SK-N-SH (cell line): ENCODE measurements around the gene EPB41L4B. TPM values are rescaled to one million over a fixed set of nuclear protein-coding genes. Genes with fewer than 3 reads are reported as not detected.

Source experiments
- CTCF ChIA-PET: fragments of 300-600, 350-600 bp; formaldehyde crosslinking; extraction: SDS; loops from one replicate; lab custom pipeline; 2021; lab: Yijun Ruan, JAX
- POLR2A ChIA-PET: fragments of 350-600 bp; sonication (Branson Sonifier 250); formaldehyde crosslinking; extraction: SDS; loops from one replicate; lab custom pipeline; 2020; ENCODE audit warnings: antibody characterized with exemption, inconsistent platforms; lab: Yijun Ruan, JAX
- DNase-seq: peaks from one replicate; pipeline ENCODE4 v3.0.0; 2012
- H2AFZ ChIP-seq: fragments of 200-600 bp; sonication (generic); 2 replicates; pipeline ENCODE4 v1.8.1; 2016; ENCODE audit warnings: antibody characterized with exemption, mild to moderate bottlenecking, low read depth
- H3F3A ChIP-seq: fragments of 200-600 bp; sonication (generic); replicated peaks from 2 replicates; pipeline ENCODE3; 2016; ENCODE audit warnings: antibody characterized with exemption, mild to moderate bottlenecking; ENCODE audit not compliant: insufficient read depth
- H3K27ac ChIP-seq, 2 experiments: fragments of 200-500 bp in 1 of 2; fragments of 200-600 bp in 1 of 2; sonication (Bioruptor generic) in 1 of 2; sonication (generic), shearing (Covaris generic) in 1 of 2; 2 replicates each; pipeline versions ENCODE4 v1.5.1 to v1.6.1; 2014 to 2016; ENCODE audit warnings: low read depth in 2 of 2, inconsistent platforms in 1 of 2, low read length in 1 of 2, mild to moderate bottlenecking in 1 of 2, mixed read lengths in 1 of 2
- H3K27me3 ChIP-seq: fragments of 200-600 bp; sonication (generic), shearing (Covaris generic); 2 replicates; pipeline ENCODE4 v1.6.1; 2016; ENCODE audit warnings: mixed run types; ENCODE audit not compliant: insufficient read depth
- H3K36me3 ChIP-seq, 2 experiments: fragments of 200-500 bp in 1 of 2; fragments of 200-600 bp in 1 of 2; sonication (Bioruptor generic) in 1 of 2; sonication (generic) in 1 of 2; replicated peaks in 1 of 2; 2 replicates each; pipeline versions ENCODE3 to v1.5.1; 2014 to 2016; ENCODE audit warnings: low read length in 1 of 2, mild to moderate bottlenecking in 1 of 2; ENCODE audit not compliant: insufficient read depth in 2 of 2, control insufficient read depth in 1 of 2
- H3K4me1 ChIP-seq, 2 experiments: fragments of 200-500 bp in 1 of 2; fragments of 200-600 bp in 1 of 2; sonication (Bioruptor generic) in 1 of 2; sonication (generic), shearing (Covaris generic) in 1 of 2; 2 replicates each; pipeline versions ENCODE4 v1.5.1 to v1.6.1; 2014 to 2016; ENCODE audit warnings: low read depth in 1 of 2, low read length in 1 of 2, mixed run types in 1 of 2; ENCODE audit not compliant: insufficient read depth in 2 of 2, control insufficient read depth in 1 of 2
- H3K4me2 ChIP-seq: fragments of 200-600 bp; sonication (generic), shearing (Covaris generic); 2 replicates; pipeline ENCODE4 v1.6.1; 2017; ENCODE audit warnings: mixed run types
- H3K4me3 ChIP-seq, 2 experiments: fragments of 200-500 bp in 1 of 2; fragments of 200-600 bp in 1 of 2; sonication (Bioruptor generic) in 1 of 2; sonication (generic), shearing (Covaris generic) in 1 of 2; 2 replicates each; pipeline versions ENCODE4 v1.5.1 to v1.8.1; 2014 to 2016; ENCODE audit warnings: low read depth in 2 of 2, inconsistent platforms in 1 of 2, low read length in 1 of 2, mild to moderate bottlenecking in 1 of 2, mixed read lengths in 1 of 2, moderate library complexity in 1 of 2
- H3K79me2 ChIP-seq: fragments of 200-600 bp; sonication (generic); 2 replicates; pipeline ENCODE4 v1.8.1; 2017; ENCODE audit warnings: mild to moderate bottlenecking; ENCODE audit not compliant: insufficient read depth
- H3K9ac ChIP-seq: fragments of 200-600 bp; sonication (generic); 2 replicates; pipeline ENCODE4 v1.6.1; 2017; ENCODE audit warnings: mixed run types
- H3K9me2 ChIP-seq: fragments of 200-600 bp; sonication (generic); 2 replicates; pipeline ENCODE4 v1.6.1; 2017; ENCODE audit warnings: mixed run types
- H3K9me3 ChIP-seq: fragments of 200-600 bp; sonication (generic); 2 replicates; pipeline ENCODE4 v1.6.1; 2017; ENCODE audit warnings: mixed run types, mild to moderate bottlenecking, moderate library complexity
- H4K20me1 ChIP-seq: fragments of 200-600 bp; sonication (generic); 2 replicates; pipeline ENCODE4 v1.6.1; 2017; ENCODE audit warnings: mild to moderate bottlenecking, mixed run types; ENCODE audit not compliant: insufficient read depth
- CHD2 ChIP-seq: fragments of 150-350 bp; IDR thresholded peaks from 2 replicates; pipeline ENCODE4 v1.6.1; 2018; ENCODE audit warnings: low read length; ENCODE audit not compliant: partially characterized antibody
- FOXM1 ChIP-seq: IDR thresholded peaks from 2 replicates; pipeline ENCODE4 v1.4.0; 2012; ENCODE audit warnings: low read depth, mild to moderate bottlenecking
- GABPA ChIP-seq: IDR thresholded peaks from 2 replicates; pipeline ENCODE4 v1.4.0; 2012; ENCODE audit warnings: low read depth, mild to moderate bottlenecking
- IRF3 ChIP-seq: fragments of 150-350 bp; IDR thresholded peaks from 2 replicates; pipeline ENCODE4 v1.6.1; 2016; ENCODE audit warnings: mild to moderate bottlenecking, low read depth, low read length
- MEF2A ChIP-seq: IDR thresholded peaks from 2 replicates; pipeline ENCODE4 v1.4.0; 2012; ENCODE audit warnings: low read depth, borderline replicate concordance
- NRF1 ChIP-seq: IDR thresholded peaks from 2 replicates; pipeline ENCODE4 v1.6.1; 2012; ENCODE audit warnings: low read depth, mild to moderate bottlenecking, low read length
- PBX3 ChIP-seq: IDR thresholded peaks from 2 replicates; pipeline ENCODE4; 2012
- RCOR1 ChIP-seq: fragments of 150-350 bp; IDR thresholded peaks from 2 replicates; pipeline ENCODE4 v1.6.1; 2017; ENCODE audit warnings: antibody characterized with exemption, low read length
- RFX5 ChIP-seq: IDR thresholded peaks from 2 replicates; pipeline ENCODE4 v1.6.1; 2012; ENCODE audit warnings: mild to moderate bottlenecking, improper control_type of control experiment, low read length
- RXRA ChIP-seq: IDR thresholded peaks from 2 replicates; pipeline ENCODE4 v1.4.0; 2012; ENCODE audit warnings: low read depth, mild to moderate bottlenecking, borderline replicate concordance
- TCF12 ChIP-seq: IDR thresholded peaks from 2 replicates; pipeline ENCODE4 v1.4.0; 2012
- USF1 ChIP-seq: IDR thresholded peaks from 2 replicates; pipeline ENCODE4 v1.4.0; 2012; ENCODE audit warnings: low read depth, borderline replicate concordance
- USF2 ChIP-seq: fragments of 150-350 bp; IDR thresholded peaks from 2 replicates; pipeline ENCODE4 v1.6.1; 2017; ENCODE audit warnings: antibody characterized with exemption, low read length, low read depth, borderline replicate concordance
- WGBS: methylation state at CpG from one replicate; pipeline ENCODE4 v1.1.6; 2017; ENCODE audit warnings: low lambda C conversion rate; 5-methylcytosine and 5-hydroxymethylcytosine counted together
- polyA plus RNA-seq, 3 experiments: library from polyadenylated mRNA; depleted of rRNA; stranded (reverse); fragments of >200 nt; gene quantifications; 2 replicates each; pipeline ENCODE4 v1.2.3, GENCODE V29; 2012
- small RNA-seq, 7 experiments: library from RNA; depleted of rRNA; stranded (forward); fragments of <200 nt; gene quantifications; one replicate each; pipeline ENCODE3, GENCODE V24; 2012

The EPB41L4B gene
- polyA plus RNA-seq, 1 of the 3 experiments (the other 2 are of a cell fraction): 0.59 TPM

GRCh38 chr9:109122726-109123621 lies 197.9 kb downstream of the EPB41L4B start:
- Histone ChIP-seq H3K9me2 (no peaks in the 10 kb centered on the region), H3K4me2 (no peak overlapping the region), H3K4me3 (no peak overlapping the region), H3K79me2 (peaks cover 21% of the 10 kb centered on the region), H2AFZ (no peak overlapping the region), H3F3A (no peaks in the 10 kb centered on the region), H3K4me1 (peaks cover 5 to 9% of the 10 kb centered on the region in 2 experiments; a peak in 3 of 4 replicates), H3K9me3 (no peaks in the 10 kb centered on the region), H3K27ac (no peak overlapping the region), H3K9ac (no peak overlapping the region), H3K36me3 (no peaks in the 10 kb centered on the region), H3K27me3 (no peaks in the 10 kb centered on the region), H4K20me1 (peaks cover 12% of the 10 kb centered on the region)
- POLR2A ChIA-PET: no interaction called here
- no peak for DNase-seq
- WGBS: 86% methylated on average over 12 of the region's 12 CpGs
- TF ChIP-seq PBX3 (no peak), USF1 (no peak), TCF12 (no peak), GABPA (no peak), NRF1 (no peak), RCOR1 (no peak), USF2 (no peak), MEF2A (no peak), RXRA (no peak), CHD2 (no peak), IRF3 (no peak), RFX5 (no peak), FOXM1 (no peak)
- CTCF ChIA-PET: interaction anchor here (0.6 to 1.0 kb wide), 2 partner anchors 11 to 192 kb away, joined by 3 read pairs; no protein-coding TSS in a partner anchor

Small RNA genes within 50 kb of the gene (small RNA-seq; reads per million reads assigned to genes)
- gene RF00019 (0 reads per million in 7 experiments), gene RNU6-984P (0 reads per million in 7 experiments)

Other genes starting within 250 kb of the EPB41L4B start
- 17.5 and 26.0 TPM in 2 replicates for gene TMEM245, start 201.1 kb downstream of the EPB41L4B start, polyA plus RNA-seq (2012; rRNA removed)
- gene FRRS1L, start 153.8 kb downstream of the EPB41L4B start, polyA plus RNA-seq (2012; rRNA removed): 3.7 and 5.2 TPM in 2 replicates
- 7.5 and 7.8 TPM in 2 replicates for gene PTPN3, start 177.2 kb upstream of the EPB41L4B start, polyA plus RNA-seq (2012; rRNA removed)